Immature natural killer cell (primary cell): Measurements from ENCODE around the gene ADD1. TPM values are rescaled to one million over a fixed set of nuclear protein-coding genes. Genes with fewer than 3 reads are reported as not detected.

Experiments used
- DNase-seq, 3 donors: peaks; one replicate each; pipeline ENCODE4 v3.0.0; 2022; ENCODE audit warnings: mixed read lengths in 1 of 3
- H3K27ac Mint-ChIP-seq, 6 donors: one replicate each; pipeline ENCODE4 v1.8.0; 2020; ENCODE audit warnings: mixed read lengths in 6 of 6, mild to moderate bottlenecking in 5 of 6, inconsistent platforms in 4 of 6, moderate library complexity in 3 of 6
- H3K27me3 Mint-ChIP-seq, 3 donors: one replicate each; pipeline ENCODE4 v1.8.0; 2020 to 2021; ENCODE audit warnings: low read depth in 3 of 3, mild to moderate bottlenecking in 3 of 3, mixed read lengths in 3 of 3, moderate library complexity in 3 of 3, inconsistent platforms in 1 of 3
- H3K36me3 Mint-ChIP-seq, 3 donors: one replicate each; pipeline ENCODE4 v1.8.0; 2020; ENCODE audit warnings: mixed read lengths in 3 of 3, inconsistent platforms in 2 of 3, mild to moderate bottlenecking in 2 of 3
- H3K4me1 Mint-ChIP-seq, 2 donors: one replicate each; pipeline ENCODE4 v1.8.0; 2020; ENCODE audit warnings: inconsistent platforms in 2 of 2, mild to moderate bottlenecking in 2 of 2, mixed read lengths in 2 of 2, moderate library complexity in 1 of 2
- H3K4me3 Mint-ChIP-seq, 5 donors: one replicate each; pipeline ENCODE4 v1.8.0; 2020; ENCODE audit warnings: mild to moderate bottlenecking in 5 of 5, mixed read lengths in 5 of 5, inconsistent platforms in 3 of 5, moderate library complexity in 3 of 5
- H3K9me3 Mint-ChIP-seq, 6 donors: one replicate each; pipeline ENCODE4 v1.8.0; 2020; ENCODE audit warnings: mild to moderate bottlenecking in 6 of 6, mixed read lengths in 6 of 6, inconsistent platforms in 4 of 6, moderate library complexity in 3 of 6
- polyA plus RNA-seq, 3 donors: library from polyadenylated mRNA; unstranded; fragments of 300-500 nt; fragmentation: Illumina TruSeq; gene quantifications; one replicate each; pipeline ENCODE4 v1.2.3, GENCODE V29; 2021

The ADD1 gene
- polyA plus RNA-seq, 3 donors from 2014 or later = 207 to 318 (median 314) TPM

DNA sequence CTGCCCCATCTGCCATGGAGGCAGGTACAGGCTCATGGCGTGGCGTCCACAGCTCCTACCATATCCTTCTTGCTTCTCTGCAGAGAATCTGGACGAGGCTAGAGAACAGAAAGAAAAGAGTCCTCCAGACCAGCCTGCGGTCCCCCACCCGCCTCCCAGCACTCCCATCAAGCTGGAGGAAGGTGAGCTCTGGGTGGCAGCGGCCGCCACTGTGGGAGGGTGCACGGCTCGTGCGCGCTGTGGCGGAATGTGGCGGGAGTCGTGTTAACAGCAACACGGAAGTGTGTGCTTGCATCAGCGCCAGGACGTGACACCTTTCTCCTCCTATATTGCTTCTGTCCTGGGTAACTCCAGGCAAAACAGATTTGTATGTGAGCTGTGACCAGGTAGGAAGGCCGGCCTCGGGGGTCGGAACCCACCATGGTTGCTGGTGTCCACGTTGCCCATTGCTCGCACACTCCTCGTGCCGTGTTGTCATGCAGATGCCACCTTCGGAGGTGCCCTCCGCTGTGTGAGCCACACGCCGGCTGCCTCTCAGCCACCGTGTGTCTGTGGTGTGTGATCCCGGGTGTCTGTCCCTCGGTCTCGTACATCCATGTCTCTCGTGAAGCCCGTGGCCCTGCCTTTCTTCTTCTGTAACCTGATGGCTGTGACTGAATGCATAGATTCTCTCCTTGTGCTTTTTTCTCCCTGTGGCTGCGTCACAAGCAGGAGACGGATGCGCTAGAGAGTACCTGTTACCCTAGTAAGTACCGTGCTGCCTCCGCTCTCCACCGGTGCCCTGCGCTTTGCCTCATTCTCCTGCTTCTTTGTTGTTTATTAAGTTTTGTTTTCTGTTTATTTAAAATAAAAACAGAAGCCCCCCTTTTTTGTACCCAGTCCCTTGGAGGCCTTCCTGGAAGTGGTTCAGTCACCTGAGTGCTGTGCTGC lies 82.6 kb downstream of the ADD1 start:
- Mint-ChIP-seq H3K9me3 (no peaks in the 10 kb centered on the region), H3K36me3 (peaks cover 11 to 36% (median 19%) of the 10 kb centered on the region in 3 donors), H3K4me3 (no peak overlapping the region), H3K27me3 (peaks cover 4 to 16% (median 4%) of the 10 kb centered on the region in 3 donors), H3K4me1 (peaks cover 35 to 43% of the 10 kb centered on the region in 2 donors), H3K27ac (peak overlapping the region in 4 of 6 donors; percentile 63 to 96 (median 72))
- no peak for DNase-seq

DNA sequence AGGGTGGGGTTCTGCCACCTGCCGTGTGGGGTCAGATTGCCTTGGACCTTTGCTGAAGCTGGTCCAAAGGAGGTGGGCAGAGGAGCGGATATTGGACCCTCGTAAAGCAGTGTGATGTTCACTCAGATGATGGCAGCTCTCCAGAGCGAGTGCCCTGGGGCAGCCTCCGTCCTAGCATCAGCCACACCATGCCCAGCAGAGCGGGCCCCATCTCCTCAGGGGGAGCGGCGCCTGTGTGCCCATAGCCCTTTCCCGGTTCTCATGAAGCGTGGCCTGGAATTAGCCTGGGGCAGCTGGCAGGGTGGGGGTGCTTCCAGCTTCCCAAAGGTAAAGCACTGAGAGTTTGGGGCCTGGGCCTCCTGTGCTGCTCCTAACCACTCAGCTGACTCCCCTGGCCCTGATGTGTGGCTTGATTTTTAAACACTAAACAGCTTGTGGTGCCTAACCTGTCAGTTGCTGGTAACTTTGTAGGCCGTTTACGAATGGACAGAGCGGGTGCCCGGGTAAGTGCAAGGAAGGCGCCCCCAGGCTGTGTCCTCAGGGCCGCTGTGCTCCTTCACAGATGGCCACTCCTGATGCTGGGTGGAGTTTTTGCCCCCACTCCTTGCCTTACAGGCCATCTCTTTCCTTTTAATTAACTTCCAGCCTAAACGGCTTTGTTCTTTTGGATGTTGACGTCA lies 83.5 kb downstream of the ADD1 start:
- peaks cover 31 to 40% of the 10 kb centered on the region in 2 donors for H3K4me1 Mint-ChIP-seq
- peaks cover 10 to 29% (median 11%) of the 10 kb centered on the region in 3 donors for H3K36me3 Mint-ChIP-seq
- peaks cover 4 to 21% (median 11%) of the 10 kb centered on the region in 3 donors for H3K27me3 Mint-ChIP-seq
- H3K27ac Mint-ChIP-seq = peak overlapping the region in 5 of 6 donors; percentile 12 to 79 (median 63)
- no peak for DNase-seq
- no peaks in the 10 kb centered on the region for H3K9me3 Mint-ChIP-seq
- no peak overlapping the region for H3K4me3 Mint-ChIP-seq

DNA sequence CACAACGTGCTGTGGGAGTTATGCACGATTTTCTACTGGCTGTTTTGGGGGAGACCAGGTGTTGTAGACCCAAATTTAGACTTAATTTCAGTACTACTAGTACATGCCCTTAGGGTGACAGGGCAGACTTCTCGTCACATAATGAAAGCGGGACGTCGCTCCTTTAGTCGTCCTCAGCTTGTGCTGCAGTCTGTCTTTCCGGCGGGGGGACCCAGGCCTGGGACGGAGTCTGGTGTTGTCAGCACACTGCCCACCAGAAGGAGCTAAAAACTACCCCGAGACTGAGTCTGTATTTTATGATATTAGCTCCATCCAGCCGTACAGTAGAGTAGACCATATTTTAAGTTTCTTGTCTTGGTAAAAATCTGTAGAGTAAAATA lies 84.0 kb downstream of the ADD1 start:
- no peak overlapping the region for H3K4me3 Mint-ChIP-seq
- H3K27me3 Mint-ChIP-seq = peaks cover 4 to 20% (median 13%) of the 10 kb centered on the region in 3 donors
- no peaks in the 10 kb centered on the region for H3K9me3 Mint-ChIP-seq
- H3K36me3 Mint-ChIP-seq = peaks cover 6 to 26% (median 11%) of the 10 kb centered on the region in 3 donors
- H3K27ac Mint-ChIP-seq = peak overlapping the region; percentile 20 to 79 (median 56)
- no peak for DNase-seq
- peaks cover 29 to 39% of the 10 kb centered on the region in 2 donors for H3K4me1 Mint-ChIP-seq

DNA sequence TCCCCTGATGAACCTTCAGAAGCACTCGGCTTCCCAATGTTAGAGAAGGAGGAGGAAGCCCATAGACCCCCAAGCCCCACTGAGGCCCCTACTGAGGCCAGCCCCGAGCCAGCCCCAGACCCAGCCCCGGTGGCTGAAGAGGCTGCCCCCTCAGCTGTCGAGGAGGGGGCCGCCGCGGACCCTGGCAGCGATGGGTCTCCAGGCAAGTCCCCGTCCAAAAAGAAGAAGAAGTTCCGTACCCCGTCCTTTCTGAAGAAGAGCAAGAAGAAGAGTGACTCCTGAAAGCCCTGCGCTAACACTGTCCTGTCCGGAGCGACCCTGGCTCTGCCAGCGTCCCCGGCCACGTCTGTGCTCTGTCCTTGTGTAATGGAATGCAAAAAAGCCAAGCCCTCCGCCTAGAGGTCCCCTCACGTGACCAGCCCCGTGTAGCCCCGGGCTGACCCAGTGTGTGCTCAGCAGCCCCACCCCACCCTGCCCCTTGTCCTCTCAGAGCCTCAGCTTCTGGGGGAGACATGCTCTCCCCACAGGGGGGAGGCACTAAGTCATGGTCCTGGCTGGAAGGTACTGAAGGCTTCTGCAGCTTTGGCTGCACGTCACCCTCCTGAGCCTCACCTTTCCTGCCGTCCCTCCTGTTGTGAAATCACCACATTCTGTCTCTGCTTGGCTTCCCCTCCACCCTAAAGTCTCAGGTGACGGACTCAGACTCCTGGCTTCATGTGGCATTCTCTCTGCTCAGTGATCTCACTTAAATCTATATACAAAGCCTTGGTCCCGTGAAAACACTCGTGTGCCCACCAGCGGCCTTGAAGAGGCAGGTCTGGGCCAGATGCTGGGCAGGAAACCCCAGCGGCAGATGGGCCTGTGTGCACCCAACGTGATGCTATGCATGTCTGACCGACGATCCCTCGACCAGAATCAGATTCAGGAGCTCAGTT lies 84.9 kb downstream of the ADD1 start:
- Mint-ChIP-seq H3K36me3 (peaks cover 6 to 26% (median 11%) of the 10 kb centered on the region in 3 donors), H3K27ac (peak overlapping the region; percentile 20 to 79 (median 64)), H3K4me1 (peaks cover 28 to 38% of the 10 kb centered on the region in 2 donors), H3K9me3 (no peaks in the 10 kb centered on the region), H3K4me3 (no peak overlapping the region), H3K27me3 (peaks cover 4 to 15% (median 9%) of the 10 kb centered on the region in 3 donors)
- DNase-seq = no peak

DNA sequence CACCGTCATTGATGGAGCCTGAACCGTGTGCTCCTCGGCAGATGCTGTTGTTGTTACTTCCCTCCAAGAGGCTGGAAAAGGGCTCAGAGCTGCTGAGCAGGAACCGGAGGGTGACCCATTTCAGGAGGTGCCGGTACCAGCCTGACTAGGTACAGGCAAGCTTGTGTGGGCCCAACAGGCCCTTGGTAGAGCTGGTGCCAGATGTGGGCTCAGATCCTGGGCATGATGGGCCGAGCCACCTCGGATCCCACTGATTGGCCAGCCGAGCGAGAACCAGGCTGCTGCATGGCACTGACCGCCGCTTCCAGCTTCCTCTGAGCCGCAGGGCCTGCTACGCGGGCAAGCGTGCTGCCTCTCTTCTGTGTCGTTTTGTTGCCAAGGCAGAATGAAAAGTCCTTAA lies 85.8 kb downstream of the ADD1 start:
- Mint-ChIP-seq H3K9me3 (no peaks in the 10 kb centered on the region), H3K27me3 (peaks cover 4 to 16% (median 9%) of the 10 kb centered on the region in 3 donors), H3K36me3 (peaks cover 6 to 26% (median 11%) of the 10 kb centered on the region in 3 donors), H3K4me3 (no peak overlapping the region), H3K4me1 (peaks cover 21 to 31% of the 10 kb centered on the region in 2 donors), H3K27ac (peak overlapping the region in 3 of 6 donors; percentile 30 to 64 (median 32))
- DNase-seq = no peak

DNA sequence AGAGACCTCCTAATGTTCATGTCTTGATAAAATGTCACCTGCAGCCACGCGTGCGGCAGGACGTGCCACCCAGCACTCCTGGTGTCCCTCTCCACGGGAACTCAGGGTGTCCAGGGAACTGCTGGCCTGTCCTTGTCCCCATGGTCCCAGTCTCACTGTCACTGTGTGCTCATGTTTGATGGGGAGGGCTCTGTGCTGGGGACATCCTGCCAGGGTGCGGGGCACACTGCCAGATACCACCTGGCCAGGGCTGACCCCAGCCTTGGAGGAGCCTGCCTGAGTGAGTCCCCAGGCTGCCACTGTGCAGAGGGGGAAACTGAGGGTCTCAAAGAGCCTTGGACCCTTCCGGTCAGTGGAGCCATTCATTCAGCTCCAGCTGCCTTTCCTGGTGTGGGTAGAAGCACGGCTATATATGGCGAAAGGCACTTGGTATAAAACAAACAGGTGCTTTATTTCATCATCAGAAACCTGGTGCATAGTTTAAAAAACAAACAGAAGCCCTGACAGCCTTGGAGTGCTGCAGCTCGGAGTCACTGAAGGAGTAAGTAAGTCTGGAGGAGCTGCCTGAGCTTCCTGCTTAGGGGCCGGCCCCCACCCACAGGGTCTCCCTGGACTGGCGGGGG lies 86.6 kb downstream of the ADD1 start:
- Mint-ChIP-seq H3K27ac (peak overlapping the region in 3 of 6 donors; percentile 7 to 62 (median 30)), H3K4me3 (no peak overlapping the region), H3K9me3 (no peaks in the 10 kb centered on the region), H3K36me3 (peaks cover 6 to 26% (median 11%) of the 10 kb centered on the region in 3 donors), H3K27me3 (peaks cover 4 to 19% (median 9%) of the 10 kb centered on the region in 3 donors), H3K4me1 (peaks cover 16 to 26% of the 10 kb centered on the region in 2 donors)
- no peak for DNase-seq

DNA sequence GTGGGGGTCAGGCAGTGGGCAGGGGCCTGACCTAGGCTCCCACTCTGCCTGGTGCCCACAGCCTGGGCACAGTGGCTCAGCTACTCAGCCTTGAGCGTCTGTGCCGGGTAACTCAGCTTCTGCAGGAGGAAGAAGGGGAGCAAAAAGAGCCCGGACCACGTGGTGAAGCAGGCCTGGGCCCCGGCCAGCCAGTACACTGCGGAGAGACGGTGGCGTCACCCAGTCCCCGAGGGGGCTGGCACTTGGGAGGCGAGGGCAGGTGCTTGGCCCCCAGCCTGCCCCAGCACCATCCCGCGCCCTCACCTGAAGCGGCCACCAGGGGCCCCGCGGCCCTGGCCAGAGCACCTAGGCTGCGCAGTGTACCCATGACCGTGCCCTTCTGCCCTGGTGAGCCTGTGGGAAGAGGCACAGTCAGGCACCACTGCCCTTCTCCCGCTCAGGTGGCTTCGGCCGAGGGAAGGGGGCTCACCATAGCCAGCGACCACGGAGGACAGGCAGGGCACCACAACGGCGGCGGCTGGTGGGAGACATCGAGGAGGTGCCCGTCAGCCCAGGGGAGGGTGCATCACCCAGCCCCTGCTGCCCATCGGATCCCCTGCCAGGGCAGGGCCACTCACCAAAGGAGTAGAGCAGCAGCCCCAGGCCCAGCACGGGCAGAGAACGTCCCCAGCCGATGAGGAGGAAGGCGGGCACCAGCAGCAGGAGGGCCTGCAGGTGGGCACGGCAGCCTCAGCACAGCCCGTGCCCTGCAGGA lies 87.3 kb downstream of the ADD1 start:
- H3K4me3 Mint-ChIP-seq = peak overlapping the region in 1 of 5 donors; percentile 13
- H3K27me3 Mint-ChIP-seq = peaks cover 4 to 26% (median 9%) of the 10 kb centered on the region in 3 donors
- no peaks in the 10 kb centered on the region for H3K9me3 Mint-ChIP-seq
- H3K27ac Mint-ChIP-seq = peak overlapping the region in 4 of 6 donors; percentile 30 to 62 (median 38)
- peaks cover 23 to 33% of the 10 kb centered on the region in 2 donors for H3K4me1 Mint-ChIP-seq
- H3K36me3 Mint-ChIP-seq = peaks cover 6 to 24% (median 11%) of the 10 kb centered on the region in 3 donors
- DNase-seq = no peak

DNA sequence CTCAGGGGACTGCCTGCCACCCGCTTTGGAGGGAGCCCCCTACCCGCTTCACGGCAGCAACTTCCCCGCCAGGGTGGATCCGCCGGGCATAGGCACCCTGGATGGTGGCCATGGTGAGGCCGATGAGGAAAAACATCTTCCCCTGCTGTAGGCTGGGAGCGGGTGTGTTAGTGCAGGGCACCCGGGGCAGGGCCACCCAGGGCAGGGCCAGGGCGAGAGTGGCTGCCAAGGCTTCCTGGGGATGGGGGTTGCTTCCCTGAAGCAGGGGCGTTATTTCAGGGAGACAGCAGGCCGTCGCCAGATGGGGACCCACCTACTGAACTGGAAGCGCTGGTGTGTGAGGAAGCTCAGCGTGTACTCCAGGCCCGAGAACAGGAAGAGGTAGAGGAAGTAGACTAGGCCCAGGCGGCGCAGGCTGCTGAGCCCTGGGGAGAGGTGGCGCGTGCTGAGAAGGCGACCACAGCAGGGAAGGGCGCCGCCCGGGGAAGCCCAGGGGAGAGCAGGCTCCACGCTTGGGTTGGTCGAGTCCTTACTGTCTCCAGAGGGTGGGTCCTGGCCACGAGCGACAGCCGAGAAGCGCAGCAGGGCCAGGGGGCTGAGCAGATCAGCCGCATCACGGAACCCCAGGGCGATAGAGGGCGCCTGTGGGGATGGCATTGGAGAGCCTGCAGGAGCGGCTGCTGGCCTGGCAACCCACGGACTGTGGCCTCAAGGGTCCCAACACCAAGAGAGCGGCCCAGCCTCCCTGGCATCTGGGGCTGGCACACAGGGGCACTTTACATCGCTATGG lies 88.1 kb downstream of the ADD1 start:
- Mint-ChIP-seq H3K9me3 (no peaks in the 10 kb centered on the region), H3K27ac (peak overlapping the region; percentile 88 to 96 (median 92))

DNA sequence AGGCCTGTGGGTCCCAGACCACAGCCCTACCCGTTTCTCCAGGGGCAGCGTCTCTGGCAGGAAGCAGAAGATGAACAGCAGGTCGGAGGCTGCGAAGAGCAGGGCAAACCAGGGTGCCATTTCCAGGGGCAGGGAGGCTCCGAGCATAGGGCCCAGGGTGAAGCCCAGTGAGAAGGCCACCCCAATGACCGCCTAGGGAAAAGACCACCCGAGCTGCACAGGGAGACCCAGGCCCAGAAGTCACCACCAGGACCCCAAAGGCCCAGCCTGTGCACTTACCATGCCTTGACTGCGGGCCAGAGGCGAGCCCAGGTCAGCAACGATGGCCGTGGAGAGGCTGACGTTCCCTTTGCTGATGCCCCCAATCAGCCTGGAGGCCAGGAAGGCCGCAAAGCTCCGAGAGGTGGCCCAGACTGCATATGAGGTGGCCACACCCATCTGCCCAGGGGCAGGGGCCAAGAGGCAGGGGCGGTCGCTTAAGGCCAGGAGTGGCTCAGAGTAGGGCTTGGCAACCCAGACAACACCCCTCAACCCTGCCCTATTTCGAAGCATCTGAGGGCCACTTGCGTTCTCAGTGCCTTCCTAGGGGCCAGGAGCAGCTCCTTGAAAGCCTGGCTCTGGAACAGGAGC lies 88.8 kb downstream of the ADD1 start:
- Mint-ChIP-seq H3K27me3 (peaks cover 4 to 30% (median 9%) of the 10 kb centered on the region in 3 donors), H3K36me3 (peaks cover 6 to 16% (median 11%) of the 10 kb centered on the region in 3 donors), H3K27ac (peak overlapping the region; percentile 88 to 96 (median 94)), H3K4me3 (peak overlapping the region; percentile 86 to 89 (median 88)), H3K4me1 (peaks cover 34 to 48% of the 10 kb centered on the region in 2 donors), H3K9me3 (no peaks in the 10 kb centered on the region)
- peak in 1 of 3 donors; percentile 23 for DNase-seq

More for the DNA sequence above, 88.1 kb downstream of the ADD1 start:
- DNase-seq = peak; percentile 53 to 59 (median 54)
- H3K36me3 Mint-ChIP-seq = peaks cover 6 to 20% (median 11%) of the 10 kb centered on the region in 3 donors
- peak overlapping the region; percentile 64 to 89 (median 86) for H3K4me3 Mint-ChIP-seq
- H3K4me1 Mint-ChIP-seq = peaks cover 31 to 41% of the 10 kb centered on the region in 2 donors
- H3K27me3 Mint-ChIP-seq = peaks cover 4 to 30% (median 9%) of the 10 kb centered on the region in 3 donors

DNA sequence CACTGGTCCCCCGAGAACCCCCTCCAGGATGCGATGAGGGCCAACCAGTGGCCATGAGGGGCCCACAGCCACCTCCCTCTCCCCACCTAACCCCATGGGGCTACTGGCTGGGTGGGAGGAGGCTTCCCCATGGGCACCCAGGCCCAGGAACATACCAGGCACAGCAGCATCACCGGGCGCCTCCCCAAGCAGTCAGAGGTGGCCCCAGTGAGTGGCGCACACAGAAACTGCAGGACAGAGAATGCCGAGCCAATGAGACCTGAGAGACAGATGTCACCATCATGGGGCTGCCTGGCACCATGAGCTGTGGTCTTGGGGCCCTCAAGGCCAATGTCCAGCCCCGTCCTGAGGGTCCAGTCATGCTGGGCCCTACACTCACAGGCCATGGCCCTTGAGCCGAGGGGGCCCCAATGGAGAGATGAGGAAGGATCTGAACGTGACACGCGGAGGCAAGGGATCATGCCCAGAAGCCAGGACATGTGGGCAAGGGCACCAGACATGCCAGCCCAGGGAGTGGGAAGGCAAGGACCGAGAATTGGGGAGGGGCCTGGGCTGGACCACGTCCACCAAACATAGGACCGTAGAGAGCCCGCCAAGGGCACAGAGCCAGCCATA lies 89.4 kb downstream of the ADD1 start:
- H3K36me3 Mint-ChIP-seq = peaks cover 5 to 10% (median 6%) of the 10 kb centered on the region in 3 donors
- no peak for DNase-seq
- peak overlapping the region; percentile 86 to 89 (median 88) for H3K4me3 Mint-ChIP-seq
- peaks cover 34 to 44% of the 10 kb centered on the region in 2 donors for H3K4me1 Mint-ChIP-seq
- H3K9me3 Mint-ChIP-seq = no peaks in the 10 kb centered on the region
- H3K27me3 Mint-ChIP-seq = peaks cover 4 to 29% (median 9%) of the 10 kb centered on the region in 3 donors
- peak overlapping the region; percentile 88 to 96 (median 94) for H3K27ac Mint-ChIP-seq
